BJ (cell line): ENCODE results near the gene NDRG4. TPM values are rescaled to one million over a fixed set of nuclear protein-coding genes. Genes with fewer than 3 reads are reported as not detected.

ENCODE experiments used
- CTCF ChIA-PET: fragments of 350-600 bp; formaldehyde crosslinking; extraction: SDS; loops from one replicate; lab custom pipeline; 2021; ENCODE audit warnings: antibody characterized with exemption, inconsistent platforms; lab: Yijun Ruan, JAX
- POLR2A ChIA-PET: fragments of 300-600 bp; sonication (Branson Sonifier 250); formaldehyde crosslinking; extraction: SDS; loops from one replicate; lab custom pipeline; 2021; ENCODE audit warnings: antibody characterized with exemption; lab: Charles Lee
- DNase-seq: peaks from one replicate; pipeline ENCODE4 v3.0.0-alpha.2; 2011; ENCODE audit warnings: low read depth
- H3K27me3 ChIP-seq: 2 replicates; pipeline ENCODE4 v1.6.0; 2011; ENCODE audit warnings: low read length; ENCODE audit not compliant: control insufficient read depth, insufficient read depth
- H3K36me3 ChIP-seq: 2 replicates; pipeline ENCODE4 v1.5.1; 2011; ENCODE audit warnings: low read length; ENCODE audit not compliant: control insufficient read depth, insufficient read depth
- H3K4me3 ChIP-seq: 2 replicates; pipeline ENCODE4 v1.5.1; 2011; ENCODE audit warnings: low read depth, mild to moderate bottlenecking, control low read depth, low read length
- polyA plus RNA-seq: library from polyadenylated mRNA; depleted of rRNA; stranded (reverse); fragments of >200 nt; gene quantifications from 2 replicates; pipeline ENCODE4 v1.2.3, GENCODE V29; 2011
- TF ChIP-seq, protein P1 (sequence below): IDR thresholded peaks from 2 replicates; pipeline ENCODE4 v1.5.1; 2011; ENCODE audit warnings: low read depth, mild to moderate bottlenecking, control low read depth, inconsistent platforms, low read length, moderate library complexity; ENCODE audit not compliant: insufficient read depth

NDRG4 gene
- polyA plus RNA-seq, 1 experiment: 20.7 TPM

DNA sequence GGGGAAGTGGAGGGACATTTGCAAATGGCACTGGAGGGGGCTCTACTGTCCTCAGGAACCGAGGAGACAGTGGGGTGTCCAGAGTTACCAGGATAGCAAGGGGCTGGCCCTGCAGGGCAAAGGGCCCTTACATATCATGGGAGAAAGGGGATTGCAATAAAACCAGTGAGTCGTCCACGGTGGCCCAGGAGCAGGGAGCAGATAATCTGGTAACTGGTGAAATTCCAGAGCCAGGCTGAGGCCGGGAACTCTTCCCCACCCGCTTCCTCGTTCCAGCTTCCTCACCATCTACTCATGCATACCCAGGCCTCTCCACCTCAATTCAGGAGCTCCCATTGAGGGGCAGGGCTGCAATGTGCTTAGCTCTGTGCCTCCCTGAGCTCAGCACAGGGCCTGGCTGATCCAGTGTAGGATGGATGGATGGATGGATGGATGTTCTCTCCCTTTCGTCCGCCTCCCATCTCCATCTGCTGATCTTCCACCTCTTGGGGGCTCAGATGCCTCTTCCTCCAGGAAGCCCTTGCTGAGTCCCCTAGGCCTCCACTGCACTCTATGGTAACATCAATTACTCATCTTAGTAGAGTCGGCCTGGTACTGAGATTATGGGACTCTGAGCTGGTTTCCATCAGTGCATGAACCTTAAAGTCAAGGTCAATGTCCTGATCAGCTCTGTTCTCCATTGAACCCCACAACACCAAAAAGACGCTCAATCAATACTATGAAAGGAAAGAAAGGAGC lies 41.2 kb upstream of the NDRG4 start:
- no peak for DNase-seq
- ChIA-PET CTCF (no interaction called here), POLR2A (no interaction called here)

DNA sequence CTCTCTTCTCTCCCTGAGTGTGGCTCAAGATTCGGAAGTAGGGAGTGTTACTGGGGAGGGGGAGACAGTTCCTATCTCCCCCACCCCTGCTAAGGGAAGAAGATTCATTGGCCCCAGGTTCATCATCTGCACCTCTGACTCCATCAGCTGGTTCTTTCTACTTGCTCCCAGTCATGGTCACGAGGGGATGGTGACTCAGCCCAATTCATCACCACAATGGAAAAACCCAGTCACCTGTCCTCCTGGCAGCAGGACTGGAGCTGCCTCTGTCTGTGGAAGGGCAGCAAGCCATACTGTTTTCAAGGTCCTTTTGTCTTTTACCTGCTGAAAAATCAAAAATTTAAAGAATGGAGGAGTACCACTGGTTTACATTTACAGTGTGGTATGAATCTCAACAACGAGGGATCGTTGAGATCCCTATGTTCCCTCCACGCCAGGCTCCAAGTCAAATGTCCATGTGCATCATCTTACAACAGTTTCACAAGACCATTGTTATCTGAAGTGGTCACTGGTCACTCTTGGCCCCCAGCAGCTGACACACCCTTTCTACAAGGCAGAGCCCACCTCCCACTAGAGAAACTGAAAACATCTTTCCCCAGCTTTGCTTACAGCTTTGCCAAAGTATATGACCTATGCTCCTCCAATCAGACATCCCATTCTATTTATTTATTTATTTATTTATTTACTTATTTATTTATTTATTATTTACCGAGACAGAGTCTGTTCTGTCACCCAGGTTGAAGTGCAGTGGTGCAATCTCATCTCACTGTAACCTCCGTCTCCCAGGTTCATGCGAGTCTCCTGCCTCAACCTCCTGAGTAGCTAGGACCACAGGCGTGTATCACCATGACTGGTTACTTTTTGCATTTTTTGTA lies 40.4 kb upstream of the NDRG4 start:
- POLR2A ChIA-PET: no interaction called here
- CTCF ChIA-PET: no interaction called here
- no peak for DNase-seq
- Histone ChIP-seq H3K36me3 (no peaks in the 10 kb centered on the region), H3K4me3 (no peak overlapping the region), H3K27me3 (peaks cover 24% of the 10 kb centered on the region)
- TF ChIP-seq, protein P1, sequence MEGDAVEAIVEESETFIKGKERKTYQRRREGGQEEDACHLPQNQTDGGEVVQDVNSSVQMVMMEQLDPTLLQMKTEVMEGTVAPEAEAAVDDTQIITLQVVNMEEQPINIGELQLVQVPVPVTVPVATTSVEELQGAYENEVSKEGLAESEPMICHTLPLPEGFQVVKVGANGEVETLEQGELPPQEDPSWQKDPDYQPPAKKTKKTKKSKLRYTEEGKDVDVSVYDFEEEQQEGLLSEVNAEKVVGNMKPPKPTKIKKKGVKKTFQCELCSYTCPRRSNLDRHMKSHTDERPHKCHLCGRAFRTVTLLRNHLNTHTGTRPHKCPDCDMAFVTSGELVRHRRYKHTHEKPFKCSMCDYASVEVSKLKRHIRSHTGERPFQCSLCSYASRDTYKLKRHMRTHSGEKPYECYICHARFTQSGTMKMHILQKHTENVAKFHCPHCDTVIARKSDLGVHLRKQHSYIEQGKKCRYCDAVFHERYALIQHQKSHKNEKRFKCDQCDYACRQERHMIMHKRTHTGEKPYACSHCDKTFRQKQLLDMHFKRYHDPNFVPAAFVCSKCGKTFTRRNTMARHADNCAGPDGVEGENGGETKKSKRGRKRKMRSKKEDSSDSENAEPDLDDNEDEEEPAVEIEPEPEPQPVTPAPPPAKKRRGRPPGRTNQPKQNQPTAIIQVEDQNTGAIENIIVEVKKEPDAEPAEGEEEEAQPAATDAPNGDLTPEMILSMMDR: no peak

More for the DNA sequence above, 41.2 kb upstream of the NDRG4 start:
- Histone ChIP-seq H3K27me3 (peaks cover 21% of the 10 kb centered on the region), H3K4me3 (no peak overlapping the region), H3K36me3 (no peaks in the 10 kb centered on the region)
- TF ChIP-seq, protein P1: no peak

DNA sequence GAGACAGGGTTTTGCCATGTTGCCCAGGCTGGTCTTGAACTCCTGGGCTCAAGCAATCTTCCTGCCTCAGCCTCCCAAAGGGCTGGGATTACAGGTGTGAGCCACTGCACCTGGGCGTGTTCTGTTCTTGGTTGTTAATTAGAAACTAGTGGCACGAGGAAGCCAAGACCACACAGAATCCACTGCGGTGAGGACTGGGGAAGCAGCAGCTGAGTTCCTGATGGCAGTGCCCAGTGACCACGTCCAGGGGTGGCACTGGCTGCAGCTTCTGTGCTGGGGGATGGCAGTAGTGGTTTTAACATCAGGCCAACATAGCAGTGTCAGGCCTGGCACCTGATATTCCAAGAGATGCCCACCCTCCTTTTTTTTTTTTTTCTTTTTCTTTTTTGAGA lies 39.7 kb upstream of the NDRG4 start:
- CTCF ChIA-PET: no interaction called here
- POLR2A ChIA-PET: no interaction called here
- TF ChIP-seq, protein P1: no peak

DNA sequence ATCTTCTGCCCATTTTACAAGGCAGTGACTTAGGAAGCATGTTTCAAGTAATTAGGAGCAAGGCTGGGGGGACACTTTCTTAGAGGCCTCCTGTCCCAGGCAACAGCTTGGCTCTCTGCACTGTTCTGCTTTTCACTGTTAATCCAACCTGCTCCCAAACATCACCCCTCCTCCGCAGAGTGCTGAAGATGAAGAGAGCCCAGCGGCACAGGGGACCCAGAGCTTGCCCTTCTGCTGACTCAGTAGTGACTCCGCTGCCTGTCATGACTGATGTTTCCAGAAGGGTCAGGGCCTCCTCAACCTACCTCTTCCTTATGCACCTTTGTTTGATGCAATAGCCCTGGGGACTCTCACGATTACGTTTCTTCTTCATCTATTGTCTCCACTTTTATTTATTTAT lies 38.9 kb upstream of the NDRG4 start:
- TF ChIP-seq, protein P1: no peak
- H3K4me3 ChIP-seq: no peak overlapping the region
- ChIA-PET POLR2A (no interaction called here), CTCF (no interaction called here)
- no peaks in the 10 kb centered on the region for H3K36me3 ChIP-seq
- no peak for DNase-seq
- peaks cover 26% of the 10 kb centered on the region for H3K27me3 ChIP-seq

More for the DNA sequence above, 39.7 kb upstream of the NDRG4 start:
- Histone ChIP-seq H3K36me3 (no peaks in the 10 kb centered on the region), H3K27me3 (peaks cover 27% of the 10 kb centered on the region), H3K4me3 (no peak overlapping the region)
- no peak for DNase-seq

DNA sequence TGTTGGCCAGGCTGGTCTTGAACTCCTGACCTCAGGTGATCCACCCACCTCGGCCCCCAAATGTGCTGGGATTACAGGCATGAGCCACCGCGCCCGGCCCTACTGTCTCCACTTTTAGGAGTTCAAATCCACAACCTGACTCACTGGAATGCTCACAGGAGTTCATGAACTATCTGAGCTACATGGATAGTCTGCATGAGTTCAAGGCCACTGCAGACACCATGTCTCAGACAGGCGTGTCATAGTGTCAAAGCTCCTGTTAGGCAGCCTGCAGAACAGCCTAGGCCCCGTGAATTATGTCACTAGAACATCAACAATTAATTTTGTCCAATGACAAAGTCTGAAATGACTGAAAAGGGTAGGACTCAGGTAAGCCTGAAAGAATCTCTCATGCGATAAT lies 38.3 kb upstream of the NDRG4 start:
- H3K27me3 ChIP-seq: peaks cover 31% of the 10 kb centered on the region
- TF ChIP-seq, protein P1: no peak
- no peak for DNase-seq
- no peak overlapping the region for H3K4me3 ChIP-seq
- H3K36me3 ChIP-seq: no peaks in the 10 kb centered on the region
- ChIA-PET CTCF (no interaction called here), POLR2A (no interaction called here)
